GM23338 (cell line): ENCODE measurements around the gene KLHL17. TPM values are rescaled to one million over a fixed set of nuclear protein-coding genes. Genes with fewer than 3 reads are reported as not detected.

Experiments used
- ATAC-seq: fragments of 200-7000 bp; cut with Tn5 transposase; 3 replicates; pipeline ENCODE4 v1.9.1; 2020
- DNase-seq: peaks from one replicate; pipeline ENCODE4 v3.0.0-alpha.2; 2015; ENCODE audit warnings: low spot score
- H2AFZ ChIP-seq: fragments of 200-600 bp; sonication (generic); 2 replicates; pipeline ENCODE4 v1.8.0; 2016; ENCODE audit warnings: antibody characterized with exemption, mild to moderate bottlenecking, moderate library complexity
- H3F3A ChIP-seq: fragments of 200-600 bp; sonication (generic); replicated peaks from 2 replicates; pipeline ENCODE4 v1.8.0; 2017; ENCODE audit warnings: antibody characterized with exemption, mixed run types, low read depth
- H3K27ac ChIP-seq: fragments of 200-600 bp; sonication (generic); 2 replicates; pipeline ENCODE4 v1.6.1; 2016; ENCODE audit warnings: low read depth
- H3K27me3 ChIP-seq: fragments of 200-600 bp; sonication (generic); 2 replicates; pipeline ENCODE4 v1.8.0; 2016; ENCODE audit warnings: mild to moderate bottlenecking, mixed run types, moderate library complexity; ENCODE audit not compliant: insufficient read depth
- H3K36me3 ChIP-seq: fragments of 200-600 bp; sonication (generic); 2 replicates; pipeline ENCODE4 v1.8.0; 2016; ENCODE audit warnings: mild to moderate bottlenecking; ENCODE audit not compliant: insufficient read depth
- H3K4me1 ChIP-seq: fragments of 200-600 bp; sonication (generic); 2 replicates; pipeline ENCODE4 v1.8.0; 2016; ENCODE audit warnings: mild to moderate bottlenecking, moderate library complexity; ENCODE audit not compliant: insufficient read depth
- H3K4me2 ChIP-seq: fragments of 200-600 bp; sonication (generic); 2 replicates; pipeline ENCODE4 v1.7.1; 2017; ENCODE audit warnings: mixed run types
- H3K4me3 ChIP-seq: fragments of 200-600 bp; sonication (generic); 2 replicates; pipeline ENCODE4 v1.6.1; 2016; ENCODE audit warnings: mixed run types
- H3K79me2 ChIP-seq: fragments of 200-600 bp; sonication (generic); replicated peaks from 2 replicates; pipeline ENCODE4 v1.8.0; 2017; ENCODE audit warnings: mild to moderate bottlenecking; ENCODE audit not compliant: insufficient read depth
- H3K9me2 ChIP-seq: fragments of 200-600 bp; sonication (generic); 2 replicates; pipeline ENCODE4 v1.8.0; 2017; ENCODE audit not compliant: insufficient read depth
- H4K20me1 ChIP-seq: fragments of 200-600 bp; sonication (generic); replicated peaks from 2 replicates; pipeline ENCODE4 v1.8.0; 2017; ENCODE audit warnings: mild to moderate bottlenecking; ENCODE audit not compliant: insufficient read depth
- H3K27ac Mint-ChIP-seq: 2 replicates; pipeline ENCODE4 v1.8.0; 2020; ENCODE audit warnings: inconsistent platforms, mild to moderate bottlenecking, moderate library complexity, mixed read lengths
- H3K27me3 Mint-ChIP-seq: 3 replicates; pipeline ENCODE4 v1.8.0; 2022; ENCODE audit warnings: low read depth, mild to moderate bottlenecking, moderate library complexity, mixed read lengths, inconsistent platforms; ENCODE audit not compliant: insufficient read depth, poor library complexity
- H3K36me3 Mint-ChIP-seq: 3 replicates; pipeline ENCODE4 v1.8.0; 2021; ENCODE audit warnings: low read depth, mild to moderate bottlenecking, inconsistent platforms, moderate library complexity, mixed read lengths
- H3K4me1 Mint-ChIP-seq: 3 replicates; pipeline ENCODE4 v1.8.0; 2020; ENCODE audit warnings: mild to moderate bottlenecking, inconsistent platforms, mixed read lengths
- H3K4me3 Mint-ChIP-seq: 3 replicates; pipeline ENCODE4 v1.8.0; 2021; ENCODE audit warnings: moderate library complexity, mild to moderate bottlenecking, inconsistent platforms, mixed read lengths
- H3K9me3 Mint-ChIP-seq: 3 replicates; pipeline ENCODE4 v1.8.0; 2020; ENCODE audit warnings: moderate library complexity, mild to moderate bottlenecking, inconsistent platforms, mixed read lengths
- CREB1 ChIP-seq: fragments of 250-450 bp; sonication (Bioruptor Pico); IDR thresholded peaks from 2 replicates; pipeline ENCODE4 v1.5.0; 2020; ENCODE audit warnings: low read depth, mild to moderate bottlenecking, moderate library complexity
- EZH2phosphoT487 ChIP-seq: fragments of 200-600 bp; sonication (generic); IDR thresholded peaks from one replicate; pipeline ENCODE4 v1.8.1; 2018; ENCODE audit warnings: antibody characterized with exemption; ENCODE audit not compliant: unreplicated experiment
- JUNB ChIP-seq: IDR thresholded peaks from one replicate; pipeline ENCODE4 v1.6.1; 2016; ENCODE audit warnings: antibody characterized with exemption; ENCODE audit not compliant: unreplicated experiment
- NANOG ChIP-seq: IDR thresholded peaks from 2 replicates; pipeline ENCODE4 v1.6.1; 2016; ENCODE audit warnings: antibody characterized with exemption, borderline replicate concordance
- POLR2AphosphoS5 ChIP-seq: IDR thresholded peaks from 2 replicates; pipeline ENCODE4 v1.6.1; 2016; ENCODE audit warnings: antibody characterized with exemption, low read depth
- STAT1 ChIP-seq: IDR thresholded peaks from one replicate; pipeline ENCODE4 v1.6.1; 2016; ENCODE audit warnings: antibody characterized with exemption; ENCODE audit not compliant: unreplicated experiment
- ZNF114 ChIP-seq: fragments of 250-450 bp; sonication (Bioruptor Pico); IDR thresholded peaks from 2 replicates; pipeline ENCODE4 v1.5.0; 2020; ENCODE audit warnings: mild to moderate bottlenecking, moderate library complexity
- ZNF331 ChIP-seq: fragments of 250-450 bp; sonication (Bioruptor Pico); IDR thresholded peaks from 2 replicates; pipeline ENCODE4 v1.5.0; 2020; ENCODE audit warnings: low read depth, mild to moderate bottlenecking, moderate library complexity
- polyA plus RNA-seq: library from polyadenylated mRNA; unstranded; fragments of >200 nt; fragmentation: Nextera tagmentation; extraction: Ambion mirVana; gene quantifications from 2 replicates; pipeline ENCODE4 v1.2.1, GENCODE V29; 2016
- total RNA-seq: library from RNA; depleted of rRNA; stranded (reverse); fragments of >200 nt; shearing (Covaris generic); gene quantifications from 2 replicates; pipeline ENCODE4 v1.2.3, GENCODE V29; 2014
- TF ChIP-seq, protein P1 (sequence below): fragments of 250-450 bp; sonication (Bioruptor Pico); IDR thresholded peaks from 2 replicates; pipeline ENCODE4 v1.5.0; 2020; ENCODE audit warnings: mild to moderate bottlenecking, moderate library complexity
- TF ChIP-seq, protein P2 (sequence below): IDR thresholded peaks from one replicate; pipeline ENCODE4 v1.6.1; 2018; ENCODE audit warnings: antibody characterized with exemption; ENCODE audit not compliant: unreplicated experiment
- TF ChIP-seq, protein P3 (sequence below), 2 experiments: fragments of 200-600 bp in 1 of 2; sonication (generic) in 1 of 2; conservative IDR thresholded peaks; 2 replicates each; pipeline versions ENCODE4 v1.5.1 to v1.6.1; 2016 to 2017; ENCODE audit warnings: antibody characterized with exemption in 2 of 2, low read depth in 2 of 2, mild to moderate bottlenecking in 2 of 2, moderate library complexity in 1 of 2
- TF ChIP-seq, protein P4 (sequence below): IDR thresholded peaks from 2 replicates; pipeline ENCODE4 v1.6.1; 2016; ENCODE audit warnings: antibody characterized with exemption

The KLHL17 gene
- total and polyA plus RNA-seq, 2 experiments from 2014 or later = 16.5 to 37.1 TPM

DNA sequence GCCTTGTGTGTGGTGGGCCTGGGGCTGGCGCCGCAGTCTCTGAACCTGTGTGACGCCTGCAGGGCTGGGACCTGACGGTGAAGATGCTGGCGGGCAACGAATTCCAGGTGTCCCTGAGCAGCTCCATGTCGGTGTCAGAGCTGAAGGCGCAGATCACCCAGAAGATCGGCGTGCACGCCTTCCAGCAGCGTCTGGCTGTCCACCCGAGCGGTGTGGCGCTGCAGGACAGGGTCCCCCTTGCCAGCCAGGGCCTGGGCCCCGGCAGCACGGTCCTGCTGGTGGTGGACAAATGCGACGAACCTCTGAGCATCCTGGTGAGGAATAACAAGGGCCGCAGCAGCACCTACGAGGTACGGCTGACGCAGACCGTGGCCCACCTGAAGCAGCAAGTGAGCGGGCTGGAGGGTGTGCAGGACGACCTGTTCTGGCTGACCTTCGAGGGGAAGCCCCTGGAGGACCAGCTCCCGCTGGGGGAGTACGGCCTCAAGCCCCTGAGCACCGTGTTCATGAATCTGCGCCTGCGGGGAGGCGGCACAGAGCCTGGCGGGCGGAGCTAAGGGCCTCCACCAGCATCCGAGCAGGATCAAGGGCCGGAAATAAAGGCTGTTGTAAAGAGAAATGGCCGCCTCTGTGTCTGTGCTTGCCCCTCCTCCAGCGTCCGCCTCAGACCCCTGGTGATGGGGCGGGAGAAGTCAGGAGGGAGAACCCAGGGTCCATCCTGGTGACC, 53.7 kb downstream of the KLHL17 start:
- peaks cover 19% of the 10 kb centered on the region; the same call in 1 of the 2 replicates for H3K27me3 ChIP-seq
- H3K4me1 Mint-ChIP-seq = peaks cover 23% of the 10 kb centered on the region; the same call in 2 of the 3 replicates
- H3K4me1 ChIP-seq = peaks cover 20% of the 10 kb centered on the region
- TF ChIP-seq ZNF114 (CRISPR knock-in tag) = no peak
- TF ChIP-seq, protein P1, sequence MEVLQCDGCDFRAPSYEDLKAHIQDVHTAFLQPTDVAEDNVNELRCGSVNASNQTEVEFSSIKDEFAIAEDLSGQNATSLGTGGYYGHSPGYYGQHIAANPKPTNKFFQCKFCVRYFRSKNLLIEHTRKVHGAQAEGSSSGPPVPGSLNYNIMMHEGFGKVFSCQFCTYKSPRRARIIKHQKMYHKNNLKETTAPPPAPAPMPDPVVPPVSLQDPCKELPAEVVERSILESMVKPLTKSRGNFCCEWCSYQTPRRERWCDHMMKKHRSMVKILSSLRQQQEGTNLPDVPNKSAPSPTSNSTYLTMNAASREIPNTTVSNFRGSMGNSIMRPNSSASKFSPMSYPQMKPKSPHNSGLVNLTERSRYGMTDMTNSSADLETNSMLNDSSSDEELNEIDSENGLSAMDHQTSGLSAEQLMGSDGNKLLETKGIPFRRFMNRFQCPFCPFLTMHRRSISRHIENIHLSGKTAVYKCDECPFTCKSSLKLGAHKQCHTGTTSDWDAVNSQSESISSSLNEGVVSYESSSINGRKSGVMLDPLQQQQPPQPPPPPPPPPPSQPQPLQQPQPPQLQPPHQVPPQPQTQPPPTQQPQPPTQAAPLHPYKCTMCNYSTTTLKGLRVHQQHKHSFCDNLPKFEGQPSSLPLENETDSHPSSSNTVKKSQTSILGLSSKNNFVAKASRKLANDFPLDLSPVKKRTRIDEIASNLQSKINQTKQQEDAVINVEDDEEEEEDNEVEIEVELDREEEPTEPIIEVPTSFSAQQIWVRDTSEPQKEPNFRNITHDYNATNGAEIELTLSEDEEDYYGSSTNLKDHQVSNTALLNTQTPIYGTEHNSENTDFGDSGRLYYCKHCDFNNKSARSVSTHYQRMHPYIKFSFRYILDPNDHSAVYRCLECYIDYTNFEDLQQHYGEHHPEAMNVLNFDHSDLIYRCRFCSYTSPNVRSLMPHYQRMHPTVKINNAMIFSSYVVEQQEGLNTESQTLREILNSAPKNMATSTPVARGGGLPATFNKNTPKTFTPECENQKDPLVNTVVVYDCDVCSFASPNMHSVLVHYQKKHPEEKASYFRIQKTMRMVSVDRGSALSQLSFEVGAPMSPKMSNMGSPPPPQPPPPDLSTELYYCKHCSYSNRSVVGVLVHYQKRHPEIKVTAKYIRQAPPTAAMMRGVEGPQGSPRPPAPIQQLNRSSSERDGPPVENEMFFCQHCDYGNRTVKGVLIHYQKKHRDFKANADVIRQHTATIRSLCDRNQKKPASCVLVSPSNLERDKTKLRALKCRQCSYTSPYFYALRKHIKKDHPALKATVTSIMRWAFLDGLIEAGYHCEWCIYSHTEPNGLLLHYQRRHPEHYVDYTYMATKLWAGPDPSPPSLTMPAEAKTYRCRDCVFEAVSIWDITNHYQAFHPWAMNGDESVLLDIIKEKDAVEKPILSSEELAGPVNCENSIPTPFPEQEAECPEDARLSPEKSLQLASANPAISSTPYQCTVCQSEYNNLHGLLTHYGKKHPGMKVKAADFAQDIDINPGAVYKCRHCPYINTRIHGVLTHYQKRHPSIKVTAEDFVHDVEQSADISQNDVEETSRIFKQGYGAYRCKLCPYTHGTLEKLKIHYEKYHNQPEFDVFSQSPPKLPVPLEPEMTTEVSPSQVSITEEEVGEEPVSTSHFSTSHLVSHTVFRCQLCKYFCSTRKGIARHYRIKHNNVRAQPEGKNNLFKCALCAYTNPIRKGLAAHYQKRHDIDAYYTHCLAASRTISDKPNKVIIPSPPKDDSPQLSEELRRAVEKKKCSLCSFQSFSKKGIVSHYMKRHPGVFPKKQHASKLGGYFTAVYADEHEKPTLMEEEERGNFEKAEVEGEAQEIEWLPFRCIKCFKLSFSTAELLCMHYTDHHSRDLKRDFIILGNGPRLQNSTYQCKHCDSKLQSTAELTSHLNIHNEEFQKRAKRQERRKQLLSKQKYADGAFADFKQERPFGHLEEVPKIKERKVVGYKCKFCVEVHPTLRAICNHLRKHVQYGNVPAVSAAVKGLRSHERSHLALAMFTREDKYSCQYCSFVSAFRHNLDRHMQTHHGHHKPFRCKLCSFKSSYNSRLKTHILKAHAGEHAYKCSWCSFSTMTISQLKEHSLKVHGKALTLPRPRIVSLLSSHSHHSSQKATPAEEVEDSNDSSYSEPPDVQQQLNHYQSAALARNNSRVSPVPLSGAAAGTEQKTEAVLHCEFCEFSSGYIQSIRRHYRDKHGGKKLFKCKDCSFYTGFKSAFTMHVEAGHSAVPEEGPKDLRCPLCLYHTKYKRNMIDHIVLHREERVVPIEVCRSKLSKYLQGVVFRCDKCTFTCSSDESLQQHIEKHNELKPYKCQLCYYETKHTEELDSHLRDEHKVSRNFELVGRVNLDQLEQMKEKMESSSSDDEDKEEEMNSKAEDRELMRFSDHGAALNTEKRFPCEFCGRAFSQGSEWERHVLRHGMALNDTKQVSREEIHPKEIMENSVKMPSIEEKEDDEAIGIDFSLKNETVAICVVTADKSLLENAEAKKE (CRISPR knock-in tag) = no peak
- TF ChIP-seq STAT1 = no peak
- no peak for TF ChIP-seq EZH2phosphoT487
- TF ChIP-seq, protein P2, sequence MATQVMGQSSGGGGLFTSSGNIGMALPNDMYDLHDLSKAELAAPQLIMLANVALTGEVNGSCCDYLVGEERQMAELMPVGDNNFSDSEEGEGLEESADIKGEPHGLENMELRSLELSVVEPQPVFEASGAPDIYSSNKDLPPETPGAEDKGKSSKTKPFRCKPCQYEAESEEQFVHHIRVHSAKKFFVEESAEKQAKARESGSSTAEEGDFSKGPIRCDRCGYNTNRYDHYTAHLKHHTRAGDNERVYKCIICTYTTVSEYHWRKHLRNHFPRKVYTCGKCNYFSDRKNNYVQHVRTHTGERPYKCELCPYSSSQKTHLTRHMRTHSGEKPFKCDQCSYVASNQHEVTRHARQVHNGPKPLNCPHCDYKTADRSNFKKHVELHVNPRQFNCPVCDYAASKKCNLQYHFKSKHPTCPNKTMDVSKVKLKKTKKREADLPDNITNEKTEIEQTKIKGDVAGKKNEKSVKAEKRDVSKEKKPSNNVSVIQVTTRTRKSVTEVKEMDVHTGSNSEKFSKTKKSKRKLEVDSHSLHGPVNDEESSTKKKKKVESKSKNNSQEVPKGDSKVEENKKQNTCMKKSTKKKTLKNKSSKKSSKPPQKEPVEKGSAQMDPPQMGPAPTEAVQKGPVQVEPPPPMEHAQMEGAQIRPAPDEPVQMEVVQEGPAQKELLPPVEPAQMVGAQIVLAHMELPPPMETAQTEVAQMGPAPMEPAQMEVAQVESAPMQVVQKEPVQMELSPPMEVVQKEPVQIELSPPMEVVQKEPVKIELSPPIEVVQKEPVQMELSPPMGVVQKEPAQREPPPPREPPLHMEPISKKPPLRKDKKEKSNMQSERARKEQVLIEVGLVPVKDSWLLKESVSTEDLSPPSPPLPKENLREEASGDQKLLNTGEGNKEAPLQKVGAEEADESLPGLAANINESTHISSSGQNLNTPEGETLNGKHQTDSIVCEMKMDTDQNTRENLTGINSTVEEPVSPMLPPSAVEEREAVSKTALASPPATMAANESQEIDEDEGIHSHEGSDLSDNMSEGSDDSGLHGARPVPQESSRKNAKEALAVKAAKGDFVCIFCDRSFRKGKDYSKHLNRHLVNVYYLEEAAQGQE = no peak
- TF ChIP-seq, protein P3, sequence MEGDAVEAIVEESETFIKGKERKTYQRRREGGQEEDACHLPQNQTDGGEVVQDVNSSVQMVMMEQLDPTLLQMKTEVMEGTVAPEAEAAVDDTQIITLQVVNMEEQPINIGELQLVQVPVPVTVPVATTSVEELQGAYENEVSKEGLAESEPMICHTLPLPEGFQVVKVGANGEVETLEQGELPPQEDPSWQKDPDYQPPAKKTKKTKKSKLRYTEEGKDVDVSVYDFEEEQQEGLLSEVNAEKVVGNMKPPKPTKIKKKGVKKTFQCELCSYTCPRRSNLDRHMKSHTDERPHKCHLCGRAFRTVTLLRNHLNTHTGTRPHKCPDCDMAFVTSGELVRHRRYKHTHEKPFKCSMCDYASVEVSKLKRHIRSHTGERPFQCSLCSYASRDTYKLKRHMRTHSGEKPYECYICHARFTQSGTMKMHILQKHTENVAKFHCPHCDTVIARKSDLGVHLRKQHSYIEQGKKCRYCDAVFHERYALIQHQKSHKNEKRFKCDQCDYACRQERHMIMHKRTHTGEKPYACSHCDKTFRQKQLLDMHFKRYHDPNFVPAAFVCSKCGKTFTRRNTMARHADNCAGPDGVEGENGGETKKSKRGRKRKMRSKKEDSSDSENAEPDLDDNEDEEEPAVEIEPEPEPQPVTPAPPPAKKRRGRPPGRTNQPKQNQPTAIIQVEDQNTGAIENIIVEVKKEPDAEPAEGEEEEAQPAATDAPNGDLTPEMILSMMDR (conservative IDR thresholded peaks at IDR 0.05; ENCODE audit: low read depth in 2 of 2) = no peak
- TF ChIP-seq NANOG = no peak
- TF ChIP-seq, protein P4, sequence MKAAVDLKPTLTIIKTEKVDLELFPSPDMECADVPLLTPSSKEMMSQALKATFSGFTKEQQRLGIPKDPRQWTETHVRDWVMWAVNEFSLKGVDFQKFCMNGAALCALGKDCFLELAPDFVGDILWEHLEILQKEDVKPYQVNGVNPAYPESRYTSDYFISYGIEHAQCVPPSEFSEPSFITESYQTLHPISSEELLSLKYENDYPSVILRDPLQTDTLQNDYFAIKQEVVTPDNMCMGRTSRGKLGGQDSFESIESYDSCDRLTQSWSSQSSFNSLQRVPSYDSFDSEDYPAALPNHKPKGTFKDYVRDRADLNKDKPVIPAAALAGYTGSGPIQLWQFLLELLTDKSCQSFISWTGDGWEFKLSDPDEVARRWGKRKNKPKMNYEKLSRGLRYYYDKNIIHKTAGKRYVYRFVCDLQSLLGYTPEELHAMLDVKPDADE = no peak
- no peak for TF ChIP-seq ZNF331
- no peak for TF ChIP-seq POLR2AphosphoS5
- no peak for TF ChIP-seq CREB1
- TF ChIP-seq JUNB = no peak
- no peaks in the 10 kb centered on the region for H3K79me2 ChIP-seq
- H3K27ac ChIP-seq = 0 out of 2 replicates have a peak overlapping the region, but pooled peaks have one; percentile 32
- H3K27me3 Mint-ChIP-seq = peaks cover 37% of the 10 kb centered on the region
- H3K9me2 ChIP-seq = no peaks in the 10 kb centered on the region
- peaks cover 3% of the 10 kb centered on the region; the same call in 1 of the 3 replicates for H3K9me3 Mint-ChIP-seq
- no peak overlapping the region; the same call in 1 of the 2 replicates for H3K27ac Mint-ChIP-seq
- H4K20me1 ChIP-seq = no peaks in the 10 kb centered on the region
- H3F3A ChIP-seq = peaks cover 6% of the 10 kb centered on the region
- no peak overlapping the region; the same call in 1 of the 2 replicates for H2AFZ ChIP-seq
- H3K36me3 ChIP-seq = no peaks in the 10 kb centered on the region
- peak overlapping the region; percentile 60 for H3K4me2 ChIP-seq
- H3K36me3 Mint-ChIP-seq = peaks cover 2% of the 10 kb centered on the region; the same call in 2 of the 3 replicates
- peak overlapping the region; percentile 76 for H3K4me3 ChIP-seq
- H3K4me3 Mint-ChIP-seq = peak overlapping the region; percentile 82
- ATAC-seq (peak; percentile 59), DNase-seq (peak; percentile 64)
